ENCODE results near the gene GATAD2B. TPM values are rescaled to one million over a fixed set of nuclear protein-coding genes. Genes with fewer than 3 reads are reported as not detected.

Gene GATAD2B
- total and polyA plus RNA-seq, 4 donors: 4.6 to 41.7 (median 13.4) TPM

DNA sequence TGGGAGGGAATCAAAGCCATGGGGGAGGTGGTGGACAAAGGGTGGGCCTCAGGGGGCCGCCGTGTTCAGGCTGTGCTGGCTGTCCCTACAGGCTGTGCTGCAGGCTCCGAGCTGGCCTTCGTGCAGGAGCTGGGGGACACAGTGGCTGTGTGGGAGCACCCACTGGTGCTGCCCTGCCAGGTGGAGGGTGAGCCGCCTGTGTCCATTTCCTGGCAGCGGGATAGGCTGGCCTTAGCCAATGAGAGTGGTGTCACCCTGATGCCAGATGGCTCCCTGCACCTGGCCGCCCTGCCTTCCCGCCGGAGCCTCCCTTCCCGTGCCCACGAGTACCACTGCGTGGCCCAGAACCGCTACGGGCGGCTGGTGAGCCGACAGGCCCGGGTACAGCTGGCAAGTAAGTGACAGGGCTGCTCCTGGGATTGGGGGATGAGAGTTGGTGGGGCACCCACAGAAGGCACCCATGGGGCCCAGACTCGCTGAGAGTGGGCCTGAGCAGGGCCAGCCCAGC is 127.4 kb downstream of the GATAD2B start:
- Histone ChIP-seq H3K4me3 (no peak overlapping the region), H3K9me3 (ENCODE audit: control insufficient read depth in 4 of 4, insufficient read depth in 3 of 4, low read length in 3 of 4) (no peaks in the 10 kb centered on the region), H3K27ac (ENCODE audit: low read depth in 1 of 2, low read length in 1 of 2) (no peak overlapping the region), H3K4me1 (ENCODE audit: control insufficient read depth in 5 of 5, insufficient read depth in 5 of 5, low read length in 5 of 5) (peaks cover 0 to 11% (median 3%) of the 10 kb centered on the region in 5 donors), H3K36me3 (ENCODE audit: control insufficient read depth in 4 of 4, insufficient read depth in 4 of 4, low read length in 4 of 4) (no peaks in the 10 kb centered on the region), H3K9ac (ENCODE audit: insufficient read depth in 1 of 2, low read length in 2 of 2) (no peak overlapping the region), H3K27me3 (ENCODE audit: control insufficient read depth in 3 of 3, insufficient read depth in 3 of 3, low read length in 2 of 3) (no peaks in the 10 kb centered on the region)
- no peak for ATAC-seq (ENCODE audit: insufficient read depth, low FRiP score)
- no peak for TF ChIP-seq CTCF (IDR thresholded peaks at IDR 0.05; ENCODE audit: control extremely low read depth, extremely low read depth)
- WGBS, 2 donors: 82 to 91% methylated on average over 18 of the region's 18 CpGs
- DNase-seq: no peak

GRCh38 chr1:153794624-153795329 is 128.0 kb downstream of the GATAD2B start:
- ATAC-seq (ENCODE audit: insufficient read depth, low FRiP score) (no peak), DNase-seq (peak in 1 of 3 donors; percentile 17)
- no peak for TF ChIP-seq CTCF (IDR thresholded peaks at IDR 0.05; ENCODE audit: control extremely low read depth, extremely low read depth)
- Histone ChIP-seq H3K9ac (ENCODE audit: insufficient read depth in 1 of 2, low read length in 2 of 2) (no peak overlapping the region), H3K36me3 (ENCODE audit: control insufficient read depth in 4 of 4, insufficient read depth in 4 of 4, low read length in 4 of 4) (no peaks in the 10 kb centered on the region), H3K27ac (ENCODE audit: low read depth in 1 of 2, low read length in 1 of 2) (no peak overlapping the region), H3K9me3 (ENCODE audit: control insufficient read depth in 4 of 4, insufficient read depth in 3 of 4, low read length in 3 of 4) (no peaks in the 10 kb centered on the region), H3K4me3 (no peak overlapping the region), H3K4me1 (ENCODE audit: control insufficient read depth in 5 of 5, insufficient read depth in 5 of 5, low read length in 5 of 5) (peaks cover 0 to 17% (median 7%) of the 10 kb centered on the region in 5 donors), H3K27me3 (ENCODE audit: control insufficient read depth in 3 of 3, insufficient read depth in 3 of 3, low read length in 2 of 3) (no peaks in the 10 kb centered on the region)
- WGBS, 2 donors: 53 to 68% methylated on average over 10 to 14 of the region's 14 CpGs

GRCh38 chr1:153793973-153794615 is 128.7 kb downstream of the GATAD2B start:
- no peaks in the 10 kb centered on the region for H3K27me3 ChIP-seq (ENCODE audit: control insufficient read depth in 3 of 3, insufficient read depth in 3 of 3, low read length in 2 of 3)
- ATAC-seq (ENCODE audit: insufficient read depth, low FRiP score) (no peak), DNase-seq (no peak)
- no peak for TF ChIP-seq CTCF (IDR thresholded peaks at IDR 0.05; ENCODE audit: control extremely low read depth, extremely low read depth)
- H3K27ac ChIP-seq (ENCODE audit: low read depth in 1 of 2, low read length in 1 of 2): no peak overlapping the region
- H3K36me3 ChIP-seq (ENCODE audit: control insufficient read depth in 4 of 4, insufficient read depth in 4 of 4, low read length in 4 of 4): no peaks in the 10 kb centered on the region
- peaks cover 0 to 24% (median 7%) of the 10 kb centered on the region in 5 donors for H3K4me1 ChIP-seq (ENCODE audit: control insufficient read depth in 5 of 5, insufficient read depth in 5 of 5, low read length in 5 of 5)
- H3K9me3 ChIP-seq (ENCODE audit: control insufficient read depth in 4 of 4, insufficient read depth in 3 of 4, low read length in 3 of 4): no peaks in the 10 kb centered on the region
- H3K4me3 ChIP-seq: no peak overlapping the region
- 83 to 90% methylated on average over 11 to 12 of the region's 12 CpGs for WGBS, 2 donors
- H3K9ac ChIP-seq (ENCODE audit: insufficient read depth in 1 of 2, low read length in 2 of 2): no peak overlapping the region

Data from lung (tissue), 12 donors.